ENCODE results near the gene CABP7.

DNA sequence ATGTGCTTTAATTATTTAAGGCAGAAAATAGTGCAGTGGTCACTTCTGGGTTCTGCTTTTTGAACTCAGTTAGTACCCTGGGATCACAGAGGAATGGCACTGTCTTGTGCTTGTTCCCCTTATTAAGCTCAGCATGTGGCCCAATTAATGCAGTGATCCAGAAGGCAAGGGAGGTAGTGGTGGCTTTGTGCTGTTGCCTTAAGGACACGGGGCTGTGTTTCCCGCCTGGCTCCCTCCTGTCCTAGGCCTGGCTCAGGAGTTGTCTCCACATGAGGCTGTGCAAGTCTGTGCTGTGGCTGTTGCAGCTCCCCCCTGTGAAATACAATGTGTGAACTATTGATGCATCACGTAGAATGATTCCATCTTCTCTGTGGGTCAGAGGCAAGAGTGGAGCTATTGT, 49.2 kb upstream of the CABP7 start:
- TF ChIP-seq, protein P1, sequence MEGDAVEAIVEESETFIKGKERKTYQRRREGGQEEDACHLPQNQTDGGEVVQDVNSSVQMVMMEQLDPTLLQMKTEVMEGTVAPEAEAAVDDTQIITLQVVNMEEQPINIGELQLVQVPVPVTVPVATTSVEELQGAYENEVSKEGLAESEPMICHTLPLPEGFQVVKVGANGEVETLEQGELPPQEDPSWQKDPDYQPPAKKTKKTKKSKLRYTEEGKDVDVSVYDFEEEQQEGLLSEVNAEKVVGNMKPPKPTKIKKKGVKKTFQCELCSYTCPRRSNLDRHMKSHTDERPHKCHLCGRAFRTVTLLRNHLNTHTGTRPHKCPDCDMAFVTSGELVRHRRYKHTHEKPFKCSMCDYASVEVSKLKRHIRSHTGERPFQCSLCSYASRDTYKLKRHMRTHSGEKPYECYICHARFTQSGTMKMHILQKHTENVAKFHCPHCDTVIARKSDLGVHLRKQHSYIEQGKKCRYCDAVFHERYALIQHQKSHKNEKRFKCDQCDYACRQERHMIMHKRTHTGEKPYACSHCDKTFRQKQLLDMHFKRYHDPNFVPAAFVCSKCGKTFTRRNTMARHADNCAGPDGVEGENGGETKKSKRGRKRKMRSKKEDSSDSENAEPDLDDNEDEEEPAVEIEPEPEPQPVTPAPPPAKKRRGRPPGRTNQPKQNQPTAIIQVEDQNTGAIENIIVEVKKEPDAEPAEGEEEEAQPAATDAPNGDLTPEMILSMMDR (optimal IDR thresholded peaks at IDR 0.05 in 1 of 3, IDR thresholded peaks at IDR 0.05 in 1 of 3, conservative IDR thresholded peaks at IDR 0.05 in 1 of 3; ENCODE audit: extremely low read depth in 1 of 3, insufficient read depth in 2 of 3, low read length in 3 of 3), result no peak
- TF ChIP-seq EZH2 (IDR thresholded peaks at IDR 0.05; ENCODE audit: low read length), result no peak
